ENCODE results near the gene LRRN3.
"Not testable (repeated sequence)": the region's sequence is repeated elsewhere in the genome, so short reads cannot be mapped to it uniquely, and the experiment has no call there.

Gene LRRN3

GRCh38 chr7:111056371-111056770 is 34.6 kb upstream of the LRRN3 start:
- H3K27me3 ChIP-seq (ENCODE audit: control insufficient read depth in 5 of 5, insufficient read depth in 4 of 5, low read length in 5 of 5): no peaks in the 10 kb centered on the region
- peaks cover 0 to 9% (median 0%) of the 10 kb centered on the region in 5 donors for H3K4me1 ChIP-seq (ENCODE audit: control insufficient read depth in 5 of 5, insufficient read depth in 5 of 5, low read length in 5 of 5)
- no peak overlapping the region for H3K4me3 ChIP-seq (ENCODE audit: low read depth in 1 of 5, low read length in 5 of 5)
- H3K36me3 ChIP-seq (ENCODE audit: control insufficient read depth in 5 of 5, insufficient read depth in 5 of 5, low read length in 5 of 5): no peaks in the 10 kb centered on the region
- no peaks in the 10 kb centered on the region for H3K9me3 ChIP-seq (ENCODE audit: control insufficient read depth in 5 of 5, low read length in 5 of 5)
- H3K9ac ChIP-seq (ENCODE audit: low read length in 5 of 5): no peak overlapping the region
- no peak overlapping the region for H3K27ac ChIP-seq (ENCODE audit: low read depth, low read length)

GRCh38 chr7:111057066-111057465 is 33.9 kb upstream of the LRRN3 start:
- no peak overlapping the region for H3K9ac ChIP-seq (ENCODE audit: low read length in 5 of 5)
- H3K9me3 ChIP-seq (ENCODE audit: control insufficient read depth in 5 of 5, low read length in 5 of 5): no peaks in the 10 kb centered on the region
- H3K27ac ChIP-seq (ENCODE audit: low read depth, low read length): no peak overlapping the region
- H3K27me3 ChIP-seq (ENCODE audit: control insufficient read depth in 5 of 5, insufficient read depth in 4 of 5, low read length in 5 of 5): no peaks in the 10 kb centered on the region
- no peak overlapping the region for H3K4me3 ChIP-seq (ENCODE audit: low read depth in 1 of 5, low read length in 5 of 5)
- no peaks in the 10 kb centered on the region for H3K36me3 ChIP-seq (ENCODE audit: control insufficient read depth in 5 of 5, insufficient read depth in 5 of 5, low read length in 5 of 5)
- H3K4me1 ChIP-seq (ENCODE audit: control insufficient read depth in 5 of 5, insufficient read depth in 5 of 5, low read length in 5 of 5): peaks cover 0 to 9% (median 0%) of the 10 kb centered on the region in 5 donors

- Histone ChIP-seq H3K9me3 (ENCODE audit: control insufficient read depth in 5 of 5, low read length in 5 of 5) (peaks cover 0 to 12% (median 3%) of the 10 kb centered on the region in 5 donors), H3K27me3 (ENCODE audit: control insufficient read depth in 5 of 5, insufficient read depth in 4 of 5, low read length in 5 of 5) (no peaks in the 10 kb centered on the region), H3K4me3 (ENCODE audit: low read depth in 1 of 5, low read length in 5 of 5) (no peak overlapping the region), H3K36me3 (ENCODE audit: control insufficient read depth in 5 of 5, insufficient read depth in 5 of 5, low read length in 5 of 5) (no peaks in the 10 kb centered on the region), H3K27ac (ENCODE audit: low read depth, low read length) (no peak overlapping the region), H3K9ac (ENCODE audit: low read length in 5 of 5) (no peak overlapping the region), H3K4me1 (ENCODE audit: control insufficient read depth in 5 of 5, insufficient read depth in 5 of 5, low read length in 5 of 5) (peaks cover 0 to 9% (median 0%) of the 10 kb centered on the region in 5 donors)
Measured at GRCh38 chr7:111059833-111060232, 31.1 kb upstream of the LRRN3 start.

GRCh38 chr7:111063166-111063565 is 27.8 kb upstream of the LRRN3 start:
- no peak overlapping the region for H3K9ac ChIP-seq (ENCODE audit: low read length in 5 of 5)
- H3K27ac ChIP-seq (ENCODE audit: low read depth, low read length): no peak overlapping the region
- H3K27me3 ChIP-seq (ENCODE audit: control insufficient read depth in 5 of 5, insufficient read depth in 4 of 5, low read length in 5 of 5): no peaks in the 10 kb centered on the region
- H3K9me3 ChIP-seq (ENCODE audit: control insufficient read depth in 5 of 5, low read length in 5 of 5): peaks cover 0 to 12% (median 3%) of the 10 kb centered on the region in 5 donors
- H3K4me1 ChIP-seq (ENCODE audit: control insufficient read depth in 5 of 5, insufficient read depth in 5 of 5, low read length in 5 of 5): peaks cover 0 to 9% (median 0%) of the 10 kb centered on the region in 5 donors
- H3K36me3 ChIP-seq (ENCODE audit: control insufficient read depth in 5 of 5, insufficient read depth in 5 of 5, low read length in 5 of 5): no peaks in the 10 kb centered on the region
- no peak overlapping the region for H3K4me3 ChIP-seq (ENCODE audit: low read depth in 1 of 5, low read length in 5 of 5)

GRCh38 chr7:111067251-111067650 is 23.7 kb upstream of the LRRN3 start:
- Histone ChIP-seq H3K4me1 (ENCODE audit: control insufficient read depth in 5 of 5, insufficient read depth in 5 of 5, low read length in 5 of 5) (peaks cover 0 to 11% (median 0%) of the 10 kb centered on the region in 5 donors), H3K9me3 (ENCODE audit: control insufficient read depth in 5 of 5, low read length in 5 of 5) (peaks cover 0 to 11% (median 3%) of the 10 kb centered on the region in 5 donors), H3K27me3 (ENCODE audit: control insufficient read depth in 5 of 5, insufficient read depth in 4 of 5, low read length in 5 of 5) (no peaks in the 10 kb centered on the region), H3K36me3 (ENCODE audit: control insufficient read depth in 5 of 5, insufficient read depth in 5 of 5, low read length in 5 of 5) (no peaks in the 10 kb centered on the region), H3K4me3 (ENCODE audit: low read depth in 1 of 5, low read length in 5 of 5) (no peak overlapping the region), H3K27ac (ENCODE audit: low read depth, low read length) (no peak overlapping the region), H3K9ac (ENCODE audit: low read length in 5 of 5) (no peak overlapping the region)

- Histone ChIP-seq H3K9ac (ENCODE audit: low read length in 5 of 5) (no peak overlapping the region), H3K4me1 (ENCODE audit: control insufficient read depth in 5 of 5, insufficient read depth in 5 of 5, low read length in 5 of 5) (peaks cover 0 to 14% (median 0%) of the 10 kb centered on the region in 5 donors), H3K4me3 (ENCODE audit: low read depth in 1 of 5, low read length in 5 of 5) (no peak overlapping the region), H3K27ac (ENCODE audit: low read depth, low read length) (no peak overlapping the region), H3K27me3 (ENCODE audit: control insufficient read depth in 5 of 5, insufficient read depth in 4 of 5, low read length in 5 of 5) (no peaks in the 10 kb centered on the region), H3K9me3 (ENCODE audit: control insufficient read depth in 5 of 5, low read length in 5 of 5) (peaks cover 0 to 8% (median under 1%) of the 10 kb centered on the region in 5 donors), H3K36me3 (ENCODE audit: control insufficient read depth in 5 of 5, insufficient read depth in 5 of 5, low read length in 5 of 5) (no peaks in the 10 kb centered on the region)
Measured at GRCh38 chr7:111067682-111068081, 23.2 kb upstream of the LRRN3 start.

- no peaks in the 10 kb centered on the region for H3K27me3 ChIP-seq (ENCODE audit: control insufficient read depth in 5 of 5, insufficient read depth in 4 of 5, low read length in 5 of 5)
- H3K9ac ChIP-seq (ENCODE audit: low read length in 5 of 5): no peak overlapping the region
- H3K27ac ChIP-seq (ENCODE audit: low read depth, low read length): no peak overlapping the region
- no peaks in the 10 kb centered on the region for H3K36me3 ChIP-seq (ENCODE audit: control insufficient read depth in 5 of 5, insufficient read depth in 5 of 5, low read length in 5 of 5)
- H3K4me3 ChIP-seq (ENCODE audit: low read depth in 1 of 5, low read length in 5 of 5): no peak overlapping the region
- no peaks in the 10 kb centered on the region for H3K9me3 ChIP-seq (ENCODE audit: control insufficient read depth in 5 of 5, low read length in 5 of 5)
- H3K4me1 ChIP-seq (ENCODE audit: control insufficient read depth in 5 of 5, insufficient read depth in 5 of 5, low read length in 5 of 5): peaks cover 0 to 23% (median 7%) of the 10 kb centered on the region in 5 donors
Measured at GRCh38 chr7:111068618-111069017, 22.3 kb upstream of the LRRN3 start.

GRCh38 chr7:111071556-111071955 is 19.4 kb upstream of the LRRN3 start:
- H3K27ac ChIP-seq (ENCODE audit: low read depth, low read length): peak overlapping the region; percentile 66
- H3K9ac ChIP-seq (ENCODE audit: low read length in 5 of 5): no peak overlapping the region
- no peaks in the 10 kb centered on the region for H3K36me3 ChIP-seq (ENCODE audit: control insufficient read depth in 5 of 5, insufficient read depth in 5 of 5, low read length in 5 of 5)
- H3K4me3 ChIP-seq (ENCODE audit: low read depth in 1 of 5, low read length in 5 of 5): no peak overlapping the region
- H3K4me1 ChIP-seq (ENCODE audit: control insufficient read depth in 5 of 5, insufficient read depth in 5 of 5, low read length in 5 of 5): peaks cover 0 to 31% (median 10%) of the 10 kb centered on the region in 5 donors
- H3K27me3 ChIP-seq (ENCODE audit: control insufficient read depth in 5 of 5, insufficient read depth in 4 of 5, low read length in 5 of 5): no peaks in the 10 kb centered on the region
- H3K9me3 ChIP-seq (ENCODE audit: control insufficient read depth in 5 of 5, low read length in 5 of 5): no peaks in the 10 kb centered on the region

GRCh38 chr7:111072658-111073057 is 18.3 kb upstream of the LRRN3 start:
- not testable (repeated sequence) for H3K27me3 ChIP-seq (ENCODE audit: control insufficient read depth in 5 of 5, insufficient read depth in 4 of 5, low read length in 5 of 5); H3K4me3 ChIP-seq (ENCODE audit: low read depth in 1 of 5, low read length in 5 of 5); H3K9ac ChIP-seq (ENCODE audit: low read length in 5 of 5); H3K9me3 ChIP-seq (ENCODE audit: control insufficient read depth in 5 of 5, low read length in 5 of 5); H3K36me3 ChIP-seq (ENCODE audit: control insufficient read depth in 5 of 5, insufficient read depth in 5 of 5, low read length in 5 of 5)
- Histone ChIP-seq H3K27ac (ENCODE audit: low read depth, low read length) (peak overlapping the region; percentile 66), H3K4me1 (ENCODE audit: control insufficient read depth in 5 of 5, insufficient read depth in 5 of 5, low read length in 5 of 5) (peaks cover 0 to 42% (median 12%) of the 10 kb centered on the region in 5 donors)

- H3K4me1 ChIP-seq (ENCODE audit: control insufficient read depth in 5 of 5, insufficient read depth in 5 of 5, low read length in 5 of 5): peaks cover 0 to 48% (median 15%) of the 10 kb centered on the region in 5 donors
- H3K27ac ChIP-seq (ENCODE audit: low read depth, low read length): peak overlapping the region; percentile 51
- no peaks in the 10 kb centered on the region for H3K9me3 ChIP-seq (ENCODE audit: control insufficient read depth in 5 of 5, low read length in 5 of 5)
- no peak overlapping the region for H3K4me3 ChIP-seq (ENCODE audit: low read depth in 1 of 5, low read length in 5 of 5)
- no peaks in the 10 kb centered on the region for H3K27me3 ChIP-seq (ENCODE audit: control insufficient read depth in 5 of 5, insufficient read depth in 4 of 5, low read length in 5 of 5)
- H3K9ac ChIP-seq (ENCODE audit: low read length in 5 of 5): no peak overlapping the region
- H3K36me3 ChIP-seq (ENCODE audit: control insufficient read depth in 5 of 5, insufficient read depth in 5 of 5, low read length in 5 of 5): no peaks in the 10 kb centered on the region
Measured at GRCh38 chr7:111074071-111074747, 16.7 kb upstream of the LRRN3 start.

Data from subcutaneous abdominal adipose tissue (tissue), 5 donors.